ENCODE data around the gene CELF5. TPM values are rescaled to one million over a fixed set of nuclear protein-coding genes. Genes with fewer than 3 reads are reported as not detected.
"Not testable (repeated sequence)": the region's sequence is repeated elsewhere in the genome, so short reads cannot be mapped to it uniquely, and the experiment has no call there.

The CELF5 gene
- total RNA-seq, 2 experiments from 2014 or later: 0.55 to 0.61 TPM

- H3K4me1 Mint-ChIP-seq (ENCODE audit: low read depth); CTCF ChIA-PET: not testable (repeated sequence)
Measured at GRCh38 chr19:3221576-3221975, 2.9 kb upstream of the CELF5 start.

DNA sequence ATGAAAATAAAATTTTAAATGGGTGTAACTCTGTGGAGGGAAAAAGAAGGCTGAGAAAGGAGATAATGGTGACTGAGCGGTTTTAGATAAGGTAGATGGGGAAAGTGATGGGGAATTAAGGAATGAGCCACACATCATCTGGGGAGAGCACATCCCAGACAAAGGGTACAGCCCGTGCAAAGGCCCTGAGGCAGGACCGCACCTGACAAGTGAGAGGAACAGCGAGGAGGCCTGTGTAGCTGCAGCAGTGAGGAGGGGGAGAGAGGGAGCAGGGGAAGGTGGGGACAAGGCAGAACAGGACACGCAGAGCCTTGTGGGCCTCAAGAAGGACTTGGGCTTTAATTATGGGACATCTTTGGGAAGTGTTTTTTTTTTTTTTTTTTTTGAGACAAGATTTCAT, 1.8 kb upstream of the CELF5 start:
- H3K36me3 Mint-ChIP-seq (ENCODE audit: low read depth): no peaks in the 10 kb centered on the region
- peaks cover 10% of the 10 kb centered on the region for H3K27me3 Mint-ChIP-seq (ENCODE audit: low read depth)
- H3K27ac Mint-ChIP-seq: no peak overlapping the region
- H3K9me3 Mint-ChIP-seq (ENCODE audit: insufficient read depth): no peaks in the 10 kb centered on the region
- no peak for ATAC-seq
- no peaks in the 10 kb centered on the region for H3K4me1 Mint-ChIP-seq (ENCODE audit: low read depth)
- CTCF ChIA-PET: no interaction called here
- POLR2A ChIA-PET: no interaction called here
- no peak for DNase-seq
- no peak overlapping the region for H3K4me3 Mint-ChIP-seq

More at GRCh38 chr19:3221576-3221975, 2.9 kb upstream of the CELF5 start:
- H3K27me3 Mint-ChIP-seq (ENCODE audit: low read depth); DNase-seq; H3K4me3 Mint-ChIP-seq; ATAC-seq; POLR2A ChIA-PET; H3K27ac Mint-ChIP-seq; H3K9me3 Mint-ChIP-seq (ENCODE audit: insufficient read depth); H3K36me3 Mint-ChIP-seq (ENCODE audit: low read depth): not testable (repeated sequence)

DNA sequence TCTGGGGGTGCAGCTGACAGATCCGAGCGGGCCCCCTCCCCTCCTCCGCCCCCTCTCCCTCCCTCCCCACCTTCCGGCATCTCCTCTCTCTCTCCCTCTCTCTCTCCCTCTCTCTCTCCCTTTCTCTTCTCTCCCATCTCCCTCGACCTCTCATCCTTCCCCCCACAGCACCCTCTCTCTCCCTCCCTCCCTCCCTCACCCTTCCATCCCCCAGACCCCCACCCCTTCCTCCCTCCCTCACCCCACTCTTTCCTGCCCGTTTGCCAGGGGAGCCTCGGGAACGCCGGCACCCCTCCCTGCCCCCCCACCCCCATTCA, 666 bp downstream of the CELF5 start:
- DNase-seq (no peak), ATAC-seq (no peak)
- no peak overlapping the region for H3K4me3 Mint-ChIP-seq
- ChIA-PET CTCF (interaction anchor here (0.8 to 2.0 kb wide), 2 partner anchors 22 to 275 kb away, joined by 3 to 5 read pairs; no protein-coding TSS in a partner anchor), POLR2A (no interaction called here)
- H3K9me3 Mint-ChIP-seq (ENCODE audit: insufficient read depth): no peaks in the 10 kb centered on the region
- no peaks in the 10 kb centered on the region for H3K4me1 Mint-ChIP-seq (ENCODE audit: low read depth)
- H3K36me3 Mint-ChIP-seq (ENCODE audit: low read depth): no peaks in the 10 kb centered on the region
- peaks cover 16% of the 10 kb centered on the region for H3K27me3 Mint-ChIP-seq (ENCODE audit: low read depth)
- H3K27ac Mint-ChIP-seq: no peak overlapping the region

DNA sequence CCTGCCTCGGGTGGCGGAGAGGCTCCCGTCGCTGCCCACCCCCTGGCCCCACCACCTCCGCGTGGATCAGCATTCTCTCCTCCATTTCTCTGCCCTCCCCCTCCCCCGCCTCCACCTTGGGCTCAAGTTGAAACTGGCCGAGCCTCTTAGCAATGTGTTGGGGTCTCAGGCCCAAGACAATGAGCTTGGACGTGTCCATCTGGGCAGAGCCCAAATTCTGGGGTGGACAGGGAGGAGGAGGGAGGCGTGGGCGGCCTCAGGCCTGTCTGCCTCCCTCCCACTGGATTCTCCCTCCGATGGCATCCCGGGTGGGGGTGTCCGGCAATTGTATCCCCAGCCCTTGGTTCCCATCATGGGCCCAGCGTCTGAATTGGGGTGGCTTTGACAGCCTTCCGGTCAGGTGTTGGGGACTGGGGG, 1.2 kb downstream of the CELF5 start:
- POLR2A ChIA-PET: no interaction called here
- ATAC-seq (no peak), DNase-seq (no peak)
- H3K4me3 Mint-ChIP-seq: no peak overlapping the region
- no peaks in the 10 kb centered on the region for H3K4me1 Mint-ChIP-seq (ENCODE audit: low read depth)
- H3K27ac Mint-ChIP-seq: no peak overlapping the region
- no peaks in the 10 kb centered on the region for H3K36me3 Mint-ChIP-seq (ENCODE audit: low read depth)
- no peaks in the 10 kb centered on the region for H3K9me3 Mint-ChIP-seq (ENCODE audit: insufficient read depth)
- CTCF ChIA-PET: no interaction called here
- H3K27me3 Mint-ChIP-seq (ENCODE audit: low read depth): peaks cover 16% of the 10 kb centered on the region

GRCh38 chr19:3227054-3227626, 2.7 kb downstream of the CELF5 start:
- CTCF ChIA-PET: no interaction called here
- Mint-ChIP-seq H3K27me3 (ENCODE audit: low read depth) (peaks cover 20% of the 10 kb centered on the region), H3K4me1 (ENCODE audit: low read depth) (no peaks in the 10 kb centered on the region), H3K9me3 (ENCODE audit: insufficient read depth) (no peaks in the 10 kb centered on the region), H3K36me3 (ENCODE audit: low read depth) (no peaks in the 10 kb centered on the region), H3K27ac (no peak overlapping the region), H3K4me3 (no peak overlapping the region)
- POLR2A ChIA-PET: no interaction called here
- DNase-seq (no peak), ATAC-seq (no peak)

GRCh38 chr19:3229346-3229743, 4.9 kb downstream of the CELF5 start:
- no peaks in the 10 kb centered on the region for H3K4me1 Mint-ChIP-seq (ENCODE audit: low read depth)
- H3K4me3 Mint-ChIP-seq: no peak overlapping the region
- POLR2A ChIA-PET: no interaction called here
- no peak for DNase-seq
- no peak for ATAC-seq
- peaks cover 16% of the 10 kb centered on the region for H3K27me3 Mint-ChIP-seq (ENCODE audit: low read depth)
- H3K36me3 Mint-ChIP-seq (ENCODE audit: low read depth): no peaks in the 10 kb centered on the region
- no peak overlapping the region for H3K27ac Mint-ChIP-seq
- no peaks in the 10 kb centered on the region for H3K9me3 Mint-ChIP-seq (ENCODE audit: insufficient read depth)
- CTCF ChIA-PET: interaction anchor here (1.5 kb wide), 1 partner anchor 75 kb away, joined by 3 read pairs; no protein-coding TSS in a partner anchor

DNA sequence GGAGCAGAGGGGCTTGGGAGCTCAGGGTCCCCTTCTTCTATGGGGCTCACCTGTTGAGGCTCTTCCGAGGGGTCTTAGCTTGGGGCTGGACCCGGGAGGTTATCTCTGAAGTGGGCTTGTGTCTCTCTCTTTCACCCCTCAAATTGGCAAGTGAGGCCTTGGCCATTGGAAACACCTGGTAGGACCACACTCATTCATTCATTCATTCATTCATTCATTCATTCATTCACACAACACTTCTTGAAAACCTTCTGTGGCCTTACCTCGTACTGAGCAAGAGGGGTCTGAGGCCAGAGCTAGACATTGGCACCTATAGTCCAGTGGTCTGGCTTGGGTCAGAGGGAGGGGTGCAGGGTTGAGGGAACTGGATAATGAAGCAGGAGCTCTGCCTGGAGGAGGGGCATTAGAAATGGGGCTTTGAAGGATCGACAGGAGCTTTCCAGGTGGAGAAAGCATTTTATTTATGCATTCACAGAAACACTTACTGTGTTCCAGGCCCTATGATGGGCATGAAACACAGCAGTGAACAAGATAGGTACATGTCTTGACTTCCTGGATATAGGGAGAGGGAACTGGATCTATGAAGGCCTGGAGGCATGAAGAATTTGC, 5.5 kb downstream of the CELF5 start:
- Mint-ChIP-seq H3K27ac (no peak overlapping the region), H3K36me3 (ENCODE audit: low read depth) (no peaks in the 10 kb centered on the region), H3K27me3 (ENCODE audit: low read depth) (peaks cover 16% of the 10 kb centered on the region), H3K9me3 (ENCODE audit: insufficient read depth) (no peaks in the 10 kb centered on the region), H3K4me3 (no peak overlapping the region), H3K4me1 (ENCODE audit: low read depth) (no peaks in the 10 kb centered on the region)
- ATAC-seq: no peak
- POLR2A ChIA-PET: interaction anchor here (1.0 kb wide), 1 partner anchor 11 kb away, joined by 3 read pairs; no protein-coding TSS in a partner anchor
- CTCF ChIA-PET: interaction anchor here (1.4 to 1.5 kb wide), 2 partner anchors 73 to 75 kb away, joined by 3 to 4 read pairs; no protein-coding TSS in a partner anchor
- DNase-seq: no peak

DNA sequence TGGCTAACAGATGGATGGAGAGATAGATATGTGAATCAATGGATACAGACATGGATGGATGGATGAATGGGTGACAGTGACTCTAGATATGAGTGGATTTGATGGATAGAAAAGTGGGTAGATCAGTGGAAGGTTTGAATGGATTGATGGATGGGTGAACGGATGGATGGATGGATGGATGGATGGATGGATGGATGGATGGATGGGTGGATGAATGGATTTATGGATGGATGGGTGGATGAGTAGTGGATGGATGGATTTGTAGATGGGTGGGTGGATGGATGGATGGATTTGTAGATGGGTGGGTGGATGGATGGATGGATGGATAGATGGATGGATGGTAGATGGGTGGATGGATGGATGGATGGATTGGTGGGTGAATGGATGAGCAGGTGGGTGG, 6.8 kb downstream of the CELF5 start:
- DNase-seq (no peak), ATAC-seq (no peak)
- Mint-ChIP-seq H3K4me3 (no peak overlapping the region), H3K36me3 (ENCODE audit: low read depth) (no peaks in the 10 kb centered on the region), H3K27ac (no peak overlapping the region), H3K9me3 (ENCODE audit: insufficient read depth) (no peaks in the 10 kb centered on the region), H3K4me1 (ENCODE audit: low read depth) (no peaks in the 10 kb centered on the region), H3K27me3 (ENCODE audit: low read depth) (peaks cover 18% of the 10 kb centered on the region)
- ChIA-PET CTCF (interaction anchor here (1.4 kb wide), 1 partner anchor 72 kb away, joined by 4 read pairs; no protein-coding TSS in a partner anchor), POLR2A (no interaction called here)

GRCh38 chr19:3233116-3233515, 8.7 kb downstream of the CELF5 start:
- POLR2A ChIA-PET: no interaction called here
- peaks cover 10% of the 10 kb centered on the region for H3K27me3 Mint-ChIP-seq (ENCODE audit: low read depth)
- no peaks in the 10 kb centered on the region for H3K4me1 Mint-ChIP-seq (ENCODE audit: low read depth)
- H3K4me3 Mint-ChIP-seq: no peak overlapping the region
- no peak overlapping the region for H3K27ac Mint-ChIP-seq
- H3K36me3 Mint-ChIP-seq (ENCODE audit: low read depth): no peaks in the 10 kb centered on the region
- DNase-seq (no peak), ATAC-seq (no peak)
- CTCF ChIA-PET: no interaction called here
- H3K9me3 Mint-ChIP-seq (ENCODE audit: insufficient read depth): no peaks in the 10 kb centered on the region

DNA sequence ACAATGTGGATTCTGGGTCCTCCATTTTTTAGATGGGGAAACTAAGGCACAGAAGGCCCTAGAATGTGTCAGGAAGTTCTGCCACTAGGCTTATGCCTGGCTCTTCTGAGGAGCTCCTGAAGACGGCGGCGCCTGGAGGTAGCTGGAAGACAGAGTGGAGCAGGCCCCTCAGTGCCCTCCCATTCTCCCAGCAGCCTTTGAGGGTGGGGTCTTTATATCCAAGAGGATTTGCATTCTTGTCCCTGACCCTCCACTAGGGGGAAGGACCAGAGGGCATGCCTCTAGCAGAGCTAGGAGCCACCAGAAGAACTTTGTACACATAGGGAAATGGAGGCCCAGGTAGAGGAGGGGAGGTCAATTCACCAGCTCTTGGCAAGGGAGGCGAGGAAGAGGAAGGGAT, 9.4 kb downstream of the CELF5 start:
- Mint-ChIP-seq H3K36me3 (ENCODE audit: low read depth) (no peaks in the 10 kb centered on the region), H3K4me1 (ENCODE audit: low read depth) (no peaks in the 10 kb centered on the region), H3K9me3 (ENCODE audit: insufficient read depth) (no peaks in the 10 kb centered on the region), H3K27me3 (ENCODE audit: low read depth) (peaks cover 10% of the 10 kb centered on the region), H3K27ac (no peak overlapping the region), H3K4me3 (no peak overlapping the region)
- ATAC-seq: no peak
- ChIA-PET POLR2A (no interaction called here), CTCF (no interaction called here)
- no peak for DNase-seq

DNA sequence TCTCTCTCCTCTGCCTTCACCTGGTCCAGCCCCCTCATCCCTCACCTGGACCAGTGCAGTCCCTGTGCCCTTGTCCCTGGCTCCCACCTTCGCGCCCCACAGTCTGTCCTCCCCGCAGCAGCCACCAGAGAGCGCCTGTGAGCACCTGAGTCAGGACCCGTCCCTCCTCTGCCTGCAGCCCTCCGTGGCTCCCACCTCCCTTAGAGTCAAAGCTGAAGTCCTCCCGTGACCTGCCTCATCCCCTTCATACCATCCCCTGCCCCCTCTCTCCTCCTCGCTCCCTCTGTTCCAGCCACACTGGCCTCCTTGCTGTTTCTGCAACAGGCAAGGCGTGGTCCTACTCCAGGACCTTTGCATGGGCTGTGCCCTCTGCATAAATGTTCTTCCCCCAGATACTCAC, 10.3 kb downstream of the CELF5 start:
- POLR2A ChIA-PET: no interaction called here

GRCh38 chr19:3235604-3236003, 11.1 kb downstream of the CELF5 start:
- H3K4me1 Mint-ChIP-seq (ENCODE audit: low read depth); H3K4me3 Mint-ChIP-seq; POLR2A ChIA-PET; DNase-seq; ATAC-seq; H3K9me3 Mint-ChIP-seq (ENCODE audit: insufficient read depth); H3K27ac Mint-ChIP-seq; H3K27me3 Mint-ChIP-seq (ENCODE audit: low read depth); H3K36me3 Mint-ChIP-seq (ENCODE audit: low read depth); CTCF ChIA-PET: not testable (repeated sequence)

More for the DNA sequence above, 10.3 kb downstream of the CELF5 start:
- H3K4me3 Mint-ChIP-seq: no peak overlapping the region
- H3K4me1 Mint-ChIP-seq (ENCODE audit: low read depth): no peaks in the 10 kb centered on the region
- CTCF ChIA-PET: no interaction called here
- H3K9me3 Mint-ChIP-seq (ENCODE audit: insufficient read depth): no peaks in the 10 kb centered on the region
- ATAC-seq (no peak), DNase-seq (peak; percentile 31)
- no peaks in the 10 kb centered on the region for H3K36me3 Mint-ChIP-seq (ENCODE audit: low read depth)
- peaks cover 7% of the 10 kb centered on the region for H3K27me3 Mint-ChIP-seq (ENCODE audit: low read depth)
- H3K27ac Mint-ChIP-seq: no peak overlapping the region

DNA sequence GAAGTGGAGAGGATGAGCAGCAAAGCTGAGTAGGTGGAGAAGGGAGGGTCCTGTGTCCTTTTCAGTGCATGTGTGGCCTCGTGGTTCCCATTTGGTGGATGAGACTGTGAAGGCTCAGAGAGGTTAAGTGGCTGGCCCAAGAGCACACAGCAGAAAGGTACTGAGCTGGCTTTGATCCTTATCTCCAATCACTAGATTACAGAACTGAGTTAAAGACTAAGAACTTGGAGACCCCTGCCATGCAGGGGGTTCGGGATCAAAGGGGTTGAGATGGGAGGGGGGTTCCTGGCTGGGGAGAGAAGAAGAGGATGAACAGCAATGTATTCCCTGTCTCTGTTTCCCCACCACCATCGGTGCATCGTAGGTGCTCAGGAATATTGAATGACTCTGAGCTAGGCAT, 11.8 kb downstream of the CELF5 start:
- Mint-ChIP-seq H3K36me3 (ENCODE audit: low read depth) (no peaks in the 10 kb centered on the region), H3K4me3 (no peak overlapping the region), H3K4me1 (ENCODE audit: low read depth) (no peaks in the 10 kb centered on the region), H3K9me3 (ENCODE audit: insufficient read depth) (no peaks in the 10 kb centered on the region), H3K27ac (no peak overlapping the region), H3K27me3 (ENCODE audit: low read depth) (peaks cover 7% of the 10 kb centered on the region)
- ChIA-PET POLR2A (no interaction called here), CTCF (no interaction called here)
- no peak for DNase-seq
- ATAC-seq: no peak

Measured in activated CD8-positive, alpha-beta T cell treated with anti-CD3 and anti-CD28 coated beads, Interleukin-2, amount 10 ng/mL, durations not matched to agents 7 days and 5 days (primary cell).